Left lung (tissue), 10 donors: ENCODE measurements around the gene TMEM30A. TPM values are rescaled to one million over a fixed set of nuclear protein-coding genes. Genes with fewer than 3 reads are reported as not detected.

Source experiments
- ATAC-seq: fragments of 200-7000 bp; cut with Tn5 transposase; one replicate; pipeline ENCODE4 v1.9.1; 2020; ENCODE audit warnings: moderate library complexity
- DNase-seq, 4 donors: peaks; one replicate each; pipeline ENCODE4 v3.0.0-alpha.2; 2013 to 2020
- H3K27ac ChIP-seq, 2 donors: fragments of 200-600 bp; sonication (generic) in 1 of 2; one replicate each; pipeline versions ENCODE4 v1.5.0 to v1.8.0; 2020 to 2021
- H3K27me3 ChIP-seq, 2 donors: fragments of 200-600 bp; sonication (generic) in 1 of 2; one replicate each; pipeline versions ENCODE4 v1.5.0 to v1.8.0; 2020 to 2021
- H3K36me3 ChIP-seq, 2 donors: fragments of 200-600 bp; sonication (generic) in 1 of 2; one replicate each; pipeline versions ENCODE4 v1.5.0 to v1.8.0; 2020 to 2021
- H3K4me1 ChIP-seq, 2 donors: fragments of 200-600 bp; one replicate each; pipeline ENCODE4 v1.8.0; 2021
- H3K4me3 ChIP-seq, 2 donors: fragments of 200-600 bp; sonication (generic) in 1 of 2; one replicate each; pipeline versions ENCODE4 v1.5.0 to v1.8.0; 2020 to 2021; ENCODE audit warnings: mild to moderate bottlenecking in 1 of 2
- H3K9me3 ChIP-seq, 2 donors: fragments of 200-600 bp; sonication (generic) in 1 of 2; one replicate each; pipeline versions ENCODE4 v1.5.0 to v1.8.0; 2020 to 2021
- CTCF ChIP-seq, 2 donors: fragments of 200-600 bp; sonication (generic) in 1 of 2; IDR thresholded peaks; one replicate each; pipeline versions ENCODE4 v1.5.0 to v1.8.0; 2021; ENCODE audit warnings: antibody characterized with exemption in 2 of 2
- intact Hi-C, 2 donors: fragments of 100-400 bp; cut with DNase I; formaldehyde crosslinking; loops; one replicate each; pipeline versions ENCODE4 v1.11.2 to v1.14.2; 2022
- polyA plus RNA-seq, 6 donors: library from polyadenylated mRNA; unstranded; fragments of 120-200 nt; gene quantifications; one replicate each; pipeline ENCODE4 v1.2.1, GENCODE V29; 2013; ENCODE audit not compliant: insufficient read length in 6 of 6
- total RNA-seq, 2 donors: library from RNA; stranded (reverse); fragmentation: NEBNext Ultra II Directional; extraction: Animal tissue kit (Norgen Biotek cat#: 25700); gene quantifications; one replicate each; pipeline ENCODE4 v1.2.1, GENCODE V29; 2021
- donor health status: DM: no; HTN: yes; CAD: no.
- donor health status: DM: no; HTN: no; CAD: no.

The TMEM30A gene
- total and polyA plus RNA-seq, 8 donors, result 135 to 193 (median 160) TPM

- DNase-seq (no peak), ATAC-seq (no peak)
- no peak for TF ChIP-seq CTCF (IDR thresholded peaks at IDR 0.05)
- Histone ChIP-seq H3K36me3 (no peaks in the 10 kb centered on the region), H3K27me3 (no peaks in the 10 kb centered on the region), H3K27ac (no peak overlapping the region), H3K9me3 (no peaks in the 10 kb centered on the region), H3K4me1 (no peaks in the 10 kb centered on the region), H3K4me3 (no peak overlapping the region)
- intact Hi-C loops, result no loop called here
Observed at GRCh38 chr6:75224303-75224926, 60.2 kb downstream of the TMEM30A start.

GRCh38 chr6:75223428-75223827 lies 61.2 kb downstream of the TMEM30A start:
- Histone ChIP-seq H3K27ac (no peak overlapping the region), H3K9me3 (no peaks in the 10 kb centered on the region), H3K36me3 (no peaks in the 10 kb centered on the region), H3K4me3 (no peak overlapping the region), H3K27me3 (no peaks in the 10 kb centered on the region), H3K4me1 (no peaks in the 10 kb centered on the region)
- ATAC-seq (no peak), DNase-seq (no peak)
- no peak for TF ChIP-seq CTCF (IDR thresholded peaks at IDR 0.05)
- intact Hi-C loops, result no loop called here

DNA sequence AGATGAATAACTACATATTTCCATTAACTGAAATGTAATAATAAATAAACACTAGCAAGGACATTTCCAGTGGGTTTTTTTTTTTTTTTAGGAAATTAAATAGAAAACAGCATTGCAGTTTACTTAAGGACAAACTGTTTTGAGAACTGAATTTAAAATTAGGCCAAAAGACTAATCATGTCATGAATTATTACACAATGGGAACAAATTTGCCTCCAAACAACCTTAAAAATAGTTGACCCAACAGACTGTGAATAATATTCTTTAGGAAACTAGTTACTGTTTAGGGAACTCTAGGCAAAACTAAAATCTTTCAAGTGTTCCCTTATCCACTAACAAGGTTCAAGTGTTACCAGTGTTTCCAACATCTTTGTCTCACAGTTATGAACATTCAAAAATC lies 62.3 kb downstream of the TMEM30A start:
- DNase-seq (no peak), ATAC-seq (no peak)
- intact Hi-C loops, result no loop called here
- H3K36me3 ChIP-seq, result no peaks in the 10 kb centered on the region
- no peak for TF ChIP-seq CTCF (IDR thresholded peaks at IDR 0.05)
- no peak overlapping the region for H3K4me3 ChIP-seq
- H3K27me3 ChIP-seq, result no peaks in the 10 kb centered on the region
- H3K4me1 ChIP-seq, result no peaks in the 10 kb centered on the region
- H3K9me3 ChIP-seq, result no peaks in the 10 kb centered on the region
- no peak overlapping the region for H3K27ac ChIP-seq

DNA sequence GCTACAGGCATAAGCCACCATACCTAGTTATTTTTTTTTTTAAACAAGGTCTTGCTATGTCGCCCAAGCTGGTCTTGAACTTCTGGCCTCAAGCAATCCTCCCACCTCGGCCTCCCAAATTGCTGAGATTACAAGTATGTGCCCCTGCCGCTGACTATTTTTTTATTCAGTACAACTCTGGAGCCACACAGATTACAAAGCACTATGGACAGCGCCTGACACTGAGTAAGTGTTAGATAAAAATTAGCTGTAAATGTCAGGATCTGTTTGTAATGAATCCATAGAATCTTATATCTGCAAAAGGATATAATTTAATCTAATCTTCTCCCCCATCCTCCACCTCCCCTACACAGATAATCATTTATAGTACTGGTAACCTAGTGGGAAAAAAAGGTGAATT lies 63.5 kb downstream of the TMEM30A start:
- intact Hi-C loops, result no loop called here
- Histone ChIP-seq H3K4me3 (no peak overlapping the region), H3K4me1 (no peaks in the 10 kb centered on the region), H3K9me3 (no peaks in the 10 kb centered on the region), H3K36me3 (no peaks in the 10 kb centered on the region), H3K27ac (no peak overlapping the region), H3K27me3 (no peaks in the 10 kb centered on the region)
- no peak for TF ChIP-seq CTCF (IDR thresholded peaks at IDR 0.05)
- no peak for DNase-seq
- ATAC-seq, result no peak

- Histone ChIP-seq H3K27me3 (no peaks in the 10 kb centered on the region), H3K9me3 (no peaks in the 10 kb centered on the region), H3K4me3 (no peak overlapping the region), H3K36me3 (no peaks in the 10 kb centered on the region), H3K4me1 (no peaks in the 10 kb centered on the region), H3K27ac (no peak overlapping the region)
- ATAC-seq (no peak), DNase-seq (no peak)
- intact Hi-C loops, result no loop called here
- no peak for TF ChIP-seq CTCF (IDR thresholded peaks at IDR 0.05)
Observed at GRCh38 chr6:75220357-75220756, 64.2 kb downstream of the TMEM30A start.
